Activated CD4-positive, alpha-beta T cell treated with anti-CD3 and anti-CD28 coated beads, Interleukin-2, amount 10 ng/mL, durations not matched to agents 7 days and 5 days (primary cell): ENCODE results near the gene ADIPOR2. TPM values are rescaled to one million over a fixed set of nuclear protein-coding genes. Genes with fewer than 3 reads are reported as not detected.
"Not testable (repeated sequence)": the region's sequence is repeated elsewhere in the genome, so short reads cannot be mapped to it uniquely, and the experiment has no call there.

ENCODE experiments used
- CTCF ChIA-PET: fragments of 350-600 bp; sonication (Branson Sonifier 250); formaldehyde crosslinking; loops from one replicate; lab custom pipeline; 2021; ENCODE audit warnings: antibody characterized with exemption; lab: Charles Lee
- POLR2A ChIA-PET: fragments of 350-600 bp; sonication (Branson Sonifier 250); formaldehyde crosslinking; loops from one replicate; lab custom pipeline; 2021; ENCODE audit warnings: antibody characterized with exemption; lab: Charles Lee
- DNase-seq: peaks from one replicate; pipeline ENCODE4 v3.0.0-alpha.2; 2020
- H3K27ac Mint-ChIP-seq: one replicate; pipeline ENCODE4 v1.8.0; 2021; ENCODE audit warnings: mild to moderate bottlenecking, moderate library complexity, mixed read lengths
- H3K27me3 Mint-ChIP-seq: one replicate; pipeline ENCODE4 v1.8.0; 2021; ENCODE audit warnings: mixed read lengths
- H3K36me3 Mint-ChIP-seq: one replicate; pipeline ENCODE4 v1.8.0; 2021; ENCODE audit warnings: low read depth, mixed read lengths
- H3K4me1 Mint-ChIP-seq: one replicate; pipeline ENCODE4 v1.8.0; 2021; ENCODE audit warnings: mixed read lengths
- H3K4me3 Mint-ChIP-seq: one replicate; pipeline ENCODE4 v1.8.0; 2021; ENCODE audit warnings: mild to moderate bottlenecking, moderate library complexity, mixed read lengths
- H3K9me3 Mint-ChIP-seq: one replicate; pipeline ENCODE4 v1.8.0; 2021; ENCODE audit warnings: mixed read lengths
- total RNA-seq, 2 experiments: library from RNA; stranded (reverse); gene quantifications; one replicate each; pipeline ENCODE4 v1.2.3, GENCODE V29; 2021

Gene ADIPOR2
- total RNA-seq, 2 experiments from 2014 or later, result 47.7 to 51.7 TPM

DNA sequence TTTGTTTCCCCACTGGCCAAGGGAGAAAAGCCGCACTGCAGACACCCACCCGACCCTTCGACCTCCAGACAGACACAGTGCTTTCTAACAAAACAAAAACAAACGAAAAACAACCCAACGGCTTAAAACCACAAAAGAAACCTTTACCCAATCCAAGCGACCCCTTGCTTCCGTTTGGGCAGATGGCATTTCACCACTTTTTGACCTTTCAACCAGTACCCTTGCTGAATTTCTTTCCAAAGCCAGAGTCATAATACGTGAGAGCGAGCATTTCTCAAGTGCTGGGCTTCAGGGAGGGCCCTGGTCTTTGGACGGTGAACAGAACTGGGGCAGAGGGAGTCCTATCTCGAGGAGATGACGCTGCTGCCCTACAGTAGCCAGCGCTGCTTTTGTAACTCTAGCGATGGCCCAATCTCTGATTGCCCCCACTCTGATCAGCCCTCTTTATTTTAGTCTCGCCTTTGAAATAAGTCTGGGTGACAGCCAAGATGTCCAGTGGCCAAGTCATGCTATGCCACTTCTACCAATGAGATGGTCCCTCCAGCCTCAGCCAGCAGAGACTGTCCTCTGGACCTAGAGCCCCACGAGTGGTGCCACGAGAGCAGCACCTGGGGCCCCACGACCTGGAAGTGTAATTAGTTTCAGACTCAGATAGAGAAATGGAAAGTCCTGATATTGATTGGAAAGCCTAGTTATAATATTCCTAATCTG, 21.9 kb upstream of the ADIPOR2 start:
- H3K36me3 Mint-ChIP-seq, result peaks cover 3% of the 10 kb centered on the region
- H3K27ac Mint-ChIP-seq, result peak overlapping the region; percentile 43
- no peaks in the 10 kb centered on the region for H3K27me3 Mint-ChIP-seq
- no peak for DNase-seq
- H3K4me1 Mint-ChIP-seq, result peaks cover 46% of the 10 kb centered on the region
- POLR2A ChIA-PET, result no interaction called here
- H3K9me3 Mint-ChIP-seq, result peaks cover 2% of the 10 kb centered on the region
- CTCF ChIA-PET, result interaction anchor here (1.5 to 2.3 kb wide), 2 partner anchors 13 to 16 kb away, joined by 4 to 10 read pairs; no protein-coding TSS in a partner anchor
- H3K4me3 Mint-ChIP-seq, result no peak overlapping the region

- H3K9me3 Mint-ChIP-seq, result peaks cover 2% of the 10 kb centered on the region
- no peak overlapping the region for H3K4me3 Mint-ChIP-seq
- POLR2A ChIA-PET, result no interaction called here
- no peaks in the 10 kb centered on the region for H3K27me3 Mint-ChIP-seq
- no peak overlapping the region for H3K27ac Mint-ChIP-seq
- H3K4me1 Mint-ChIP-seq, result peaks cover 36% of the 10 kb centered on the region
- peaks cover 3% of the 10 kb centered on the region for H3K36me3 Mint-ChIP-seq
- DNase-seq, result no peak
- CTCF ChIA-PET, result interaction anchor here (0.5 to 2.3 kb wide), 10 partner anchors 10 to 119 kb away, joined by 3 to 10 read pairs (median 4); no protein-coding TSS in a partner anchor
Measured at GRCh38 chr12:1670358-1671268, 20.3 kb upstream of the ADIPOR2 start.

DNA sequence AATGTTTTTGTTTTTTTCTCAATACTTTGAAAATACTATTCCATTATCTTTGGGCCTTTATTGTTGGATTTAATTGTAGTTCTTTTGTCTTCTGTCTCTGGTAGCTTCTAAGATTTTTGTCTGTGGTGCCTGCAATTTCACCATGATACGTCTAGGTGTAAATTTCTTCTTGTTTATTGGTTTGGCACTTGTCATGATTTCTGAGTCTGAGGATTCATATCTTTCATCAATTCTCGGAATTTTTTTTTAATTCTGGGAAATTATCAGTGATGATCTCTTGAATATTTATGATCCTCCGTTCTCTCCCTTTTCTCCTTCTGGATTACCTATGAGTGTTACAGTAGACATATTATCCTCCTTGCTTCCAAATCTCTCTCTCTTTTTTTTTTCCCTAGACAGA, 14.8 kb upstream of the ADIPOR2 start:
- peaks cover 3% of the 10 kb centered on the region for H3K27me3 Mint-ChIP-seq
- no peaks in the 10 kb centered on the region for H3K36me3 Mint-ChIP-seq
- no peak overlapping the region for H3K4me3 Mint-ChIP-seq
- ChIA-PET CTCF (interaction anchor here (0.7 to 0.9 kb wide), 2 partner anchors 12 to 240 kb away, joined by 3 to 5 read pairs; no protein-coding TSS in a partner anchor), POLR2A (no interaction called here)
- H3K9me3 Mint-ChIP-seq, result no peaks in the 10 kb centered on the region
- peaks cover 2% of the 10 kb centered on the region for H3K4me1 Mint-ChIP-seq
- no peak for DNase-seq
- H3K27ac Mint-ChIP-seq, result no peak overlapping the region

DNA sequence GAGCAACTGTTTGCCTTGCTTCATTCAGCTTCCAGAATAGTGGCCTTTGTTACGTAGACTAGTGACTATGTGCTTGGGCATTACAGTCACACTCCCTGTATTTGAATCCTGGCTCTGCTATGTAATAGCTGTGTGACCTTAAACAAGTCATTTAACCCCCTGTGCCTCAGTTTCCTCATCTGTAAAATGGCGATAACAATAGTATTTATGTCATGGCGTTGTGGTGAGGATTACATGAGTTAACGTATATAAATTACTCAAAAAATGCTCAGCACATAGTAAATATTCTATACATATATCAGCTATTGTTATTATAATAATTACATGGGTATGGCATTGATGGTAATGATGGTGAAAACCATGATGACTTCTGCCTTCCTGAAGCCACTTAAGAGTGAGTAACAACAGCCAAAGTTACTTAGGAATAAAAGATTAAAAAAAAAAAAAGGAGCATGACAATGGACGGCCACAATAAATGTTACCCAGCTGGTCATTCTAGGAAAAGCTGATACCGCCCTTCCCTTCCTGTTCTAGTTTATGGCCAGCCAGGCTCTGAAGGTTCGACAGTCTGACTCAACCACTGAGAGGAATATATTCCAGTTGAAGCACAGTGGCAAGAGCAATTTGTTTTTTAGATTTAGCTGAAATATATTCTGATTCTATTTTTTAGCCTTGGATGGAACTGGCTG, 9.9 kb upstream of the ADIPOR2 start:
- Mint-ChIP-seq H3K27ac (no peak overlapping the region), H3K27me3 (peaks cover 9% of the 10 kb centered on the region), H3K4me1 (no peaks in the 10 kb centered on the region), H3K36me3 (no peaks in the 10 kb centered on the region), H3K4me3 (no peak overlapping the region), H3K9me3 (no peaks in the 10 kb centered on the region)
- ChIA-PET POLR2A (no interaction called here), CTCF (interaction anchor here (0.7 to 1.4 kb wide), 3 partner anchors 11 to 20 kb away, joined by 3 to 4 read pairs (median 4); no protein-coding TSS in a partner anchor)
- no peak for DNase-seq

DNA sequence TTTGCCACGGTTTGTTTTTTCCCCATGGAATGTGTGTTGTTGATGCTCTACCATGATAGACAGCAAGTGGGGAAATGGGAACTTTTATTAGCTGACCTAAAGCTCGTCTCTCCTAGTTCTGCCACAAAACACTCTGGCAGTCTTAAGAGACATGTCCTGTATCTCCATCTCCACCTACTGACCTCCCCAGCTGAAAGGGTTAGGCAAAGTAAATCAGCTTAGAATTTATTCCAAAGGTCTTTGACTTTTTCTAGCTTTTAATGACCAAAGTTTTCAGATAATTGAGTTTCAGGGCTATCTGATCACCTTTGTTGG, 9.4 kb upstream of the ADIPOR2 start:
- Mint-ChIP-seq H3K4me3 (no peak overlapping the region), H3K9me3 (no peaks in the 10 kb centered on the region), H3K4me1 (no peaks in the 10 kb centered on the region), H3K27me3 (peaks cover 12% of the 10 kb centered on the region), H3K36me3 (no peaks in the 10 kb centered on the region), H3K27ac (no peak overlapping the region)
- ChIA-PET POLR2A (no interaction called here), CTCF (interaction anchor here (0.7 to 1.4 kb wide), 3 partner anchors 12 to 20 kb away, joined by 3 to 4 read pairs (median 3); no protein-coding TSS in a partner anchor)
- DNase-seq, result no peak

- ChIA-PET POLR2A (interaction anchor here (0.5 kb wide), 1 partner anchor 33 kb away, joined by 4 read pairs; no protein-coding TSS in a partner anchor), CTCF (interaction anchor here (0.6 to 1.4 kb wide), 8 partner anchors 9 to 937 kb away, joined by 3 to 5 read pairs (median 3); no protein-coding TSS in a partner anchor)
- H3K27ac Mint-ChIP-seq, result no peak overlapping the region
- no peak for DNase-seq
- H3K27me3 Mint-ChIP-seq, result peaks cover 12% of the 10 kb centered on the region
- no peaks in the 10 kb centered on the region for H3K9me3 Mint-ChIP-seq
- H3K4me1 Mint-ChIP-seq, result peaks cover 31% of the 10 kb centered on the region
- H3K4me3 Mint-ChIP-seq, result no peak overlapping the region
- H3K36me3 Mint-ChIP-seq, result peaks cover 5% of the 10 kb centered on the region
Measured at GRCh38 chr12:1688086-1688710, 2.7 kb upstream of the ADIPOR2 start.

GRCh38 chr12:1691123-1692007, 495 bp downstream of the ADIPOR2 start:
- CTCF ChIA-PET, result interaction anchor here (1.5 kb wide), 1 partner anchor 19 kb away, joined by 5 read pairs; no protein-coding TSS in a partner anchor
- peaks cover 46% of the 10 kb centered on the region for H3K4me1 Mint-ChIP-seq
- H3K27ac Mint-ChIP-seq, result peak overlapping the region; percentile 92
- POLR2A ChIA-PET, result no interaction called here
- H3K36me3 Mint-ChIP-seq, result peaks cover 10% of the 10 kb centered on the region
- peak overlapping the region; percentile 99 for H3K4me3 Mint-ChIP-seq
- DNase-seq, result peak; percentile 27
- H3K27me3 Mint-ChIP-seq, result peaks cover 3% of the 10 kb centered on the region
- no peaks in the 10 kb centered on the region for H3K9me3 Mint-ChIP-seq

DNA sequence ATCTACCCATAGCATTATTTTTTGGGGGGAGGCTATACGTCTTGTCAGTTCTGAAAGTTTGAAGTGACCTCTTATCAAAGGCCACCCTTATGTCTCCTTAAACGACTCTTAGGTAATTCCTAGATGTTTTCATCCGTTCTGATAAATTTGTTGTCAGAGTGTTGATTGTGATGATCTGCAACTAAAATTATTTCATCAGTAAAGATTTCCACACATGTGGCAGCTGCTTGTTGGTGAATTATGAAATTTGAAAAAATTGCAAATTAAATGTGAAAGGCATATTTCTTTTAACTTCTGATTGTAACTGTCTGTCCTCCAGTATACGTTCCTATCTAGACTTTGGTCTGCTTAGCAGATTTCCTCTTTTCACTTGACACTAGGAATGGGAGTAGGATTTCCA, 1.4 kb downstream of the ADIPOR2 start:
- H3K9me3 Mint-ChIP-seq, result no peaks in the 10 kb centered on the region
- no peak for DNase-seq
- ChIA-PET CTCF (no interaction called here), POLR2A (no interaction called here)
- peak overlapping the region; percentile 99 for H3K4me3 Mint-ChIP-seq
- H3K4me1 Mint-ChIP-seq, result peaks cover 53% of the 10 kb centered on the region
- peaks cover 10% of the 10 kb centered on the region for H3K36me3 Mint-ChIP-seq
- peaks cover 3% of the 10 kb centered on the region for H3K27me3 Mint-ChIP-seq
- H3K27ac Mint-ChIP-seq, result peak overlapping the region; percentile 92

- no peak overlapping the region for H3K27ac Mint-ChIP-seq
- POLR2A ChIA-PET, result no interaction called here
- no peaks in the 10 kb centered on the region for H3K27me3 Mint-ChIP-seq
- no peak for DNase-seq
- no peaks in the 10 kb centered on the region for H3K9me3 Mint-ChIP-seq
- H3K4me3 Mint-ChIP-seq, result peak overlapping the region; percentile 99
- CTCF ChIA-PET, result interaction anchor here (0.7 to 1.5 kb wide), 3 partner anchors 21 to 234 kb away, joined by 3 to 4 read pairs (median 4); no protein-coding TSS in a partner anchor
- peaks cover 56% of the 10 kb centered on the region for H3K4me1 Mint-ChIP-seq
- peaks cover 11% of the 10 kb centered on the region for H3K36me3 Mint-ChIP-seq
Measured at GRCh38 chr12:1692895-1693610, 2.2 kb downstream of the ADIPOR2 start.

DNA sequence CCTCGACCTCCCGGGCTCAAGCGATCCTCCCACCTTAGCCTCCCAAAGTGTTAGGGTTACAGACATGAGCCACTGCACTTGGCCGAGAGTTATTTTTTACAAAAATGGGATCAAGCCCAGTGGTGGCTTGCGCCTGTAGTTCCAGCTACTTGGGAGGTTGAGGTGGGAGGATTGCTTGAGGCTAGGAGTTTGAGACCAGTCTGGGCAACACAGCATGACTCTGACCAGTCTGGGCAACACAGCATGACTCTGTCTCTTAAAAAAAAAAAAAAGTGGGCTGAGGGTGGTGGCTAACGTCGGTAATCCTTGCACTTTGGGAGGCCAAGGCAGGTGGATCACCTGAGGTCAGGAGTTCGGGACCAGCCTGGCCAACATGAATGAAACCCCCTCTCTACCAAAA, 4.2 kb downstream of the ADIPOR2 start:
- CTCF ChIA-PET, result not testable (repeated sequence)

More for the DNA sequence above, 4.2 kb downstream of the ADIPOR2 start:
- DNase-seq, H3K9me3 Mint-ChIP-seq, POLR2A ChIA-PET, H3K4me3 Mint-ChIP-seq, H3K27me3 Mint-ChIP-seq, H3K27ac Mint-ChIP-seq: not testable (repeated sequence)
- peaks cover 51% of the 10 kb centered on the region for H3K4me1 Mint-ChIP-seq
- H3K36me3 Mint-ChIP-seq, result peaks cover 16% of the 10 kb centered on the region
